Measurements from ENCODE around the gene C2orf92.

Gene C2orf92

DNA sequence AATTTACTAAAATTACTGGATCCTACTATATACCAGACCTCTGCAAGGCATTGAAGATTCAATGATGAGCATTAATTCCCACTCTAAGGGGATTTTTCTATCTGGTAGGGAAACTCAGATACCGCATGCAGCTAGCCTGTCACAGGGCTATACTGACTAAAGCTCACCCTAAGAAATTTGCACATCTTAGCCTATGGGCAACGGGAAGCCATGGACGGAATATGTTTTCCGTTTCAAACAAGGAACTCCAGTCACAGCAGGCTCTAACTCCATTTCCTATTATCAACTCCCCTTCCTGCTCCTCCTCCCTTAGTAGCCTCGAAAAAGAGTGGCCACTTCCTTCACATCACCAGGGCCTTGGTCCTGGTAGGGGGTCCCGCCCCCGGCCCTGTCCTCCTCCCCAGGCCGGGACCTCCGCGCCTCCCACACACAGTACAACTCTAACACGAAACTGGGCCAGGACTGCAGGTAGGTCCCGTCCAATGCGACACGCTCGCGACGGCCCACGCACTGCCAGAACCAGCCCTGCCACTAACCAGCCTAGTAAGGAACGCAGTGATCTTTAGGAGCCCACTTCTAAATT, 24.3 kb upstream of the C2orf92 start:
- H3K9me3 ChIP-seq (ENCODE audit: severe bottlenecking) = no peaks in the 10 kb centered on the region
- TF ChIP-seq, protein P1, sequence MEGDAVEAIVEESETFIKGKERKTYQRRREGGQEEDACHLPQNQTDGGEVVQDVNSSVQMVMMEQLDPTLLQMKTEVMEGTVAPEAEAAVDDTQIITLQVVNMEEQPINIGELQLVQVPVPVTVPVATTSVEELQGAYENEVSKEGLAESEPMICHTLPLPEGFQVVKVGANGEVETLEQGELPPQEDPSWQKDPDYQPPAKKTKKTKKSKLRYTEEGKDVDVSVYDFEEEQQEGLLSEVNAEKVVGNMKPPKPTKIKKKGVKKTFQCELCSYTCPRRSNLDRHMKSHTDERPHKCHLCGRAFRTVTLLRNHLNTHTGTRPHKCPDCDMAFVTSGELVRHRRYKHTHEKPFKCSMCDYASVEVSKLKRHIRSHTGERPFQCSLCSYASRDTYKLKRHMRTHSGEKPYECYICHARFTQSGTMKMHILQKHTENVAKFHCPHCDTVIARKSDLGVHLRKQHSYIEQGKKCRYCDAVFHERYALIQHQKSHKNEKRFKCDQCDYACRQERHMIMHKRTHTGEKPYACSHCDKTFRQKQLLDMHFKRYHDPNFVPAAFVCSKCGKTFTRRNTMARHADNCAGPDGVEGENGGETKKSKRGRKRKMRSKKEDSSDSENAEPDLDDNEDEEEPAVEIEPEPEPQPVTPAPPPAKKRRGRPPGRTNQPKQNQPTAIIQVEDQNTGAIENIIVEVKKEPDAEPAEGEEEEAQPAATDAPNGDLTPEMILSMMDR (IDR thresholded peaks at IDR 0.05; ENCODE audit: poor library complexity, severe bottlenecking) = no peak
- peak overlapping the region; percentile 40 for H3K27ac ChIP-seq (ENCODE audit: poor library complexity, severe bottlenecking)
- H3K36me3 ChIP-seq (ENCODE audit: low read depth) = peaks cover 25% of the 10 kb centered on the region
- no peaks in the 10 kb centered on the region for H3K4me1 ChIP-seq (ENCODE audit: insufficient read depth, poor library complexity, severe bottlenecking)
- DNase-seq (ENCODE audit: low spot score) (no peak), ATAC-seq (ENCODE audit: low read depth) (peak; percentile 40)
- peak overlapping the region; percentile 86 for H3K4me3 ChIP-seq (ENCODE audit: severe bottlenecking)
- no peaks in the 10 kb centered on the region for H3K27me3 ChIP-seq (ENCODE audit: insufficient read depth, poor library complexity, severe bottlenecking)

DNA sequence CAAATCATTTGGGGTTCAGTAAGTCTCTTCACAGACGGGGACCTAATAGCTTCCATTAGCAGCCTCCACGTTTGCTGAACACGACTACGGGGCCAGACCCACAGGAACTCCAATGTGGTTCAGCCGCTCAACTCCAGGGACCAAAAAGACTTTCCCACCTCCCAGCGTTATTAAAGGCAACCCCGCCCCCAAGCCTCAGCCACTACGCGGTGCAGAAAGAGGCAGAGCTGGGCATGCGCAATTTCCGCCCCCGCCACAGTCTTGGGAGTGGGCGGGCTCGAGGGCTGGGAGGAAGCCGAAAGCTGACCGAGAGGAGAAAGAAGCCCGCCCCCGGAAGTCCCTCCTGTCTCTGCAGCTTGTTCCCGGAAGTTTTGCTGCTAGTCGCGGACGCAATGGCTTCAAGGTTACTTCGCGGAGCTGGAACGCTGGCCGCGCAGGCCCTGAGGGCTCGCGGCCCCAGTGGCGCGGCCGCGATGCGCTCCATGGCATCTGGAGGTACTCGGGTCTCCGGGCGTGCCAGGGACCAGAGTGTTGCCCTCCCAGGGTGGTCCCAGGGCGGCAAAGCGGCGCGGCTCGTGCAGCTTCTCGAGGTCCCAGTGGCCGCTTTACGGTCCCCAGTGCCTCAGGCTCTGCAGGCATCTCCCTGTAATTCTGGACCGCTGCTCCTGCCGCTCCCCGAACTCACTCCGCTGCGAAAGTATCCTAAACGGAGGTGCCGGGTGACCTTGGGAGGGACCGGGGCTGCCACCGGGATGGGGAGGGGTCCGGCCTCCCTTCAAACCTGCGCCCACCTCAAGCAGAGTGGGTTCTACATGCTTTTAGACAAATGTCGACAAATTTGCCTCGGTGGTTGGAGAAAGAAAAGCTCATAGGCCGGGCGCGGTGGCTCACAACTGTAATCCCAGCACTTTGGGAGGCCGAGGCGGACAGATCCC, 23.6 kb upstream of the C2orf92 start, which contains the start of gene COX5B:
TSS of gene COX5B (plus strand) at position 368 of the 935 bp plus-strand sequence. CDS start at position 393, 25 bp downstream.
- H3K9me3 ChIP-seq (ENCODE audit: severe bottlenecking) = no peaks in the 10 kb centered on the region
- no peaks in the 10 kb centered on the region for H3K4me1 ChIP-seq (ENCODE audit: insufficient read depth, poor library complexity, severe bottlenecking)
- ATAC-seq (ENCODE audit: low read depth) = peak; percentile 97
- H3K36me3 ChIP-seq (ENCODE audit: low read depth) = peaks cover 25% of the 10 kb centered on the region
- peak within 1 kb of the TSS; percentile 40 for H3K27ac ChIP-seq (ENCODE audit: poor library complexity, severe bottlenecking)
- H3K4me3 ChIP-seq (ENCODE audit: severe bottlenecking) = peak within 1 kb of the TSS; percentile 86
- H3K27me3 ChIP-seq (ENCODE audit: insufficient read depth, poor library complexity, severe bottlenecking) = no peaks in the 10 kb centered on the region
- TF ChIP-seq, protein P1 (IDR thresholded peaks at IDR 0.05; ENCODE audit: poor library complexity, severe bottlenecking) = no peak
- DNase-seq (ENCODE audit: low spot score) = peak; percentile 98

DNA sequence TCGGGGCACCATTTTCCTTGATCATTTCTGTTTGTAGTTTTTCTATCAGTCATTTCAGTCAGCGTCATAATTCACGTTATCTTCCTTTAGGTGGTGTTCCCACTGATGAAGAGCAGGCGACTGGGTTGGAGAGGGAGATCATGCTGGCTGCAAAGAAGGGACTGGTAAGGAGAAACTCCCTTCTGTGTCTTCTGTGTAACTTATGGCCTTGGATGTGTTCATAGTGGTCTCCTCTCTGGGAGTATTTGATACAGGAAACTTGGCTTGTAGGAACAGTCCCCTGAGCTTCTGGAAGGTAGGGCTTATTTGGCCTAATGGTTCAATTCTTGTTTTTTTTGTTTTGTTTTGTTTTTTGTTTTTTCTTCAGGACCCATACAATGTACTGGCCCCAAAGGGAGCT, 22.5 kb upstream of the C2orf92 start:
- no peaks in the 10 kb centered on the region for H3K27me3 ChIP-seq (ENCODE audit: insufficient read depth, poor library complexity, severe bottlenecking)
- no peak overlapping the region for H3K27ac ChIP-seq (ENCODE audit: poor library complexity, severe bottlenecking)
- ATAC-seq (ENCODE audit: low read depth) = no peak
- TF ChIP-seq, protein P1 (IDR thresholded peaks at IDR 0.05; ENCODE audit: poor library complexity, severe bottlenecking) = no peak
- peak overlapping the region; percentile 86 for H3K4me3 ChIP-seq (ENCODE audit: severe bottlenecking)
- DNase-seq (ENCODE audit: low spot score) = no peak
- peaks cover 25% of the 10 kb centered on the region for H3K36me3 ChIP-seq (ENCODE audit: low read depth)
- H3K9me3 ChIP-seq (ENCODE audit: severe bottlenecking) = no peaks in the 10 kb centered on the region
- H3K4me1 ChIP-seq (ENCODE audit: insufficient read depth, poor library complexity, severe bottlenecking) = no peaks in the 10 kb centered on the region

DNA sequence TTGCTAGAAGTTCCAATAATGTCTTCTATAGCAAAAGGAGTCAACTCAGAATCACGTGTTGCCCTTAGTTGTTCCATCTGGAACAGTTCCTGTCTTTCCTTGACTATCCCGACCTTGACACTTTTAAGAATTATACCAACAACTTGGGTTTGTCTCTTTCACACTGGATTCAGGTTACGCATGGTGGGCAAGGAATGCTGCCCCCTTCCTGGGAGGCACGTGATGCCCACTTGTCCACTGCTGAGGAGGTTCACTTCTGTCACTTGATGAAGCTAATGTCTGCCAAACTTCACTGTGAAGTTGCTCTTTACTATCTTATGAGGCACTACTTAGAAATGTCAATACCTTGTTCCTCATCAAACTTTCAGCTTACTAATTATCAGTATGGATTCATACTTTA, 18.4 kb upstream of the C2orf92 start:
- TF ChIP-seq, protein P1 (IDR thresholded peaks at IDR 0.05; ENCODE audit: poor library complexity, severe bottlenecking) = no peak
- Histone ChIP-seq H3K4me1 (ENCODE audit: insufficient read depth, poor library complexity, severe bottlenecking) (no peaks in the 10 kb centered on the region), H3K36me3 (ENCODE audit: low read depth) (peaks cover 25% of the 10 kb centered on the region), H3K27ac (ENCODE audit: poor library complexity, severe bottlenecking) (no peak overlapping the region), H3K9me3 (ENCODE audit: severe bottlenecking) (no peaks in the 10 kb centered on the region), H3K4me3 (ENCODE audit: severe bottlenecking) (no peak overlapping the region), H3K27me3 (ENCODE audit: insufficient read depth, poor library complexity, severe bottlenecking) (no peaks in the 10 kb centered on the region)
- ATAC-seq (ENCODE audit: low read depth) = no peak
- DNase-seq (ENCODE audit: low spot score) = no peak
